ENCODE data around the gene ZNRF2.

The ZNRF2 gene

DNA sequence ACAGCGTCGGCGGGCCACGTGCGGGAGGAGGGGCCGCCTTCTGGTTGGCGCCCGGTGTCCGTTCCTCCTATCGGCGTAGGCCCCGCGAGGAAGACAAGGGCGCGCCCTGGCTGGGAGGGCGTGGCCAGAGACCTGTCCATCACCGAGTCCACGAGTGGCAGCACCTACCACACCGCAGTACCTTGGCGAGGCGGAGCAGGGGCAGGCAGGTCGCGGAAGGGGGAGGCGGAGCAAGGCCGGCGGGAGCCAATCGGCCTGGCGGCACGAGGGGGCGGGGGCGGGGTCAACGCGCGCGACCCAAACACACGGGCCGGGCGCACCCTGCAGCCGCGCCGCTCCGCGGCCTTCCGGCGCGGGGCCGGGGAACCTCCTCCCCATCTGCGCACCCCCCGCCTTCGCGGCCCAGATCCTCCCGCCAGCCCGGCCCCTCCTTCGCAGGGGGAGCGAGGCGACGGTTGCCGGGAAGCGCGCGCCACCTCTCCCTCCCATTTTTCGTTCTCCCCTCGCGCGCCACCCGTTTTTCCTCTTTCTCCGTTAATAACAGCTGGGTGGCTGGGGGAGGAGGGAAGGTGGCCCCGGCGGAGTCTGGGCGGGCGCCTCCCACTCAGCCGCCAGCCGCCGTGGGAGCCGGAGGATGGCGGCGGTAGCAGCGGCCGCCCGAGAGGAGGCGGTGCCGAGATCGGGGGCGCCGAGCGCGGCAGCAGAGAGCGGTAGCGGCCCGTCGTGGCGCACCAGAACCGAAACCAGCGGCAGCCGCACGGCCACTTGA is at the start of gene ZNRF2:
Gene ZNRF2, plus strand, starts transcription at position 300 of the 769 bp plus-strand sequence. CDS start 761 bp downstream, outside the sequence.
- DNase-seq (ENCODE audit: insufficient read length, low spot score): peak; percentile 99
- TF ChIP-seq POLR2A (IDR thresholded peaks at IDR 0.05; ENCODE audit: low read depth, low read length): peak; percentile 68
- FAIRE-seq: peak; percentile 97

DNA sequence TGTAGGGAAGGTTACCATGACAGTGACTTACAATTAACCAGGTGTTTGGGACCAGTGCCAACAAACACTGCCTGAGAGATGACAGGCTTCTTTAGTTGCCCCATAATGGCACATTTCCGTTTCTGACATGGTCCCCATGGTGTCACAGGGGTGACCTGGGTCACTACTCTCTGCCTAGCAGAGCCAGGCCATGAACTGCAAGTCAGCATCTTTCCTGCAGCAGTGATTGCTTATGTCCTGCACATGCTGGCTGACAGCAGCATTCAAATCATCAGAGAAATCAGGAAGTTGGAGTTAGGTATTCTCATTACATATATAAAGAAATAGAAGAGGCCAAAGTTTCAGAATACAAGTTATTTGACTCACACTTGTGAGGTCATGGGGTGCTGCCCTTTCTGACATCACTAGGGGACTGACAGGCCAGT is 47.1 kb upstream of the ZNRF2 start:
- DNase-seq (ENCODE audit: insufficient read length, low spot score) (no peak), FAIRE-seq (no peak)
- no peak for TF ChIP-seq POLR2A (IDR thresholded peaks at IDR 0.05; ENCODE audit: low read depth, low read length)

GRCh38 chr7:30238721-30239441 is 45.5 kb upstream of the ZNRF2 start:
- no peak for TF ChIP-seq POLR2A (IDR thresholded peaks at IDR 0.05; ENCODE audit: low read depth, low read length)
- no peak for FAIRE-seq
- DNase-seq (ENCODE audit: insufficient read length, low spot score): no peak

DNA sequence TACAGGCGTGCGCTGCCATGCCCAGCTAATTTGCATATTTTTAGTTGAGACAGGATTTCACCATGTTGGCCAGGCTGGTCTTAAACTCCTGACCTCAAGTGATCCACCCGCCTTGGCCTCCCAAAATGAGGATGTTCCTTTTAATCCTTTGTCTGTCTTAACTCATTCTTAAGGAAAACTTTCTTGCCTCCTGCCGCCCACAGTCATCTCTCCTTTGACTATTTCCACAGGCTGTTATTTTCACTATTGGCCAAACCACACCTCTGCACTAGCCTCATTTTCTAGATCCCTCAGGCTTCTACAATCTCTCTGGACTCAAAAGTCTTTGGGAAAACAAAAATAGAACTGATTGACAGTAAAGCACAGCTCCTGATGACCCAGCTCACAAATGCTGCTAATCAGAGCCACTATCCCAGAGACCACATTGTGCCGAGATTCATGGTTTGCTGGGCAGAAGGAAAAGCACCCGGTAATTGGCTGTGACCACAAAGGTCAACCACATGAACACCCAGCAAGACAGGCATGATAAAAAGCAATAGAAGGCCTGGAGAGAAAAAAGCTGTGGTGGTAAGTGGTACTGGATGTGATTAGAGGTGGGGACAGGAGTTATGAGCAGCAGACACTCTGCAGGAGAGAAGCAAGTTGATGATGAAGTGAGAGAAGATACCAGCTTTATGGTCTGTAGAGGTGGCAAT is 44.1 kb upstream of the ZNRF2 start:
- DNase-seq (ENCODE audit: insufficient read length, low spot score): no peak
- FAIRE-seq: no peak
- no peak for TF ChIP-seq POLR2A (IDR thresholded peaks at IDR 0.05; ENCODE audit: low read depth, low read length)

GRCh38 chr7:30241767-30242166 is 42.6 kb upstream of the ZNRF2 start:
- no peak for FAIRE-seq
- no peak for TF ChIP-seq POLR2A (IDR thresholded peaks at IDR 0.05; ENCODE audit: low read depth, low read length)
- DNase-seq (ENCODE audit: insufficient read length, low spot score): peak; percentile 39

DNA sequence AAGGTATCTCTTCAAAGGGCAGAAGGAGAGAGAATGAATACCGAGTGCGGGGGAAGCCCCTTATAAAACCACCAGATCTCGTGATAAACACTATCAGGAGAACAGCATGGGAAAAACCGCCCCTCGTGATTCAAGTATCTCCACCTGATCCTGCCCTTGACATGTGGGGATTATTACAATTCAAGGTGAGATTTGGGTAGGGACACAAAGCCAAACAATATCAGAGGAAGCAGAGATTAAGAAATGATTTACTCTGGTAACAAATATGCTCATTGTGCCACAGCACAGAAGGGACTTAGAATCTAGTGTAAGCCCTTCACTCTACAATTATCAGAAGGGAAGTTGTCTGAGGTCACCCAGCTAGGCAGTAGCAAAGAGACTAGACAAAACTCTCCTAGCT is 40.1 kb upstream of the ZNRF2 start:
- FAIRE-seq: no peak
- TF ChIP-seq POLR2A (IDR thresholded peaks at IDR 0.05; ENCODE audit: low read depth, low read length): no peak
- no peak for DNase-seq (ENCODE audit: insufficient read length, low spot score)

GRCh38 chr7:30245913-30246312 is 38.5 kb upstream of the ZNRF2 start:
- DNase-seq (ENCODE audit: insufficient read length, low spot score) (no peak), FAIRE-seq (no peak)
- no peak for TF ChIP-seq POLR2A (IDR thresholded peaks at IDR 0.05; ENCODE audit: low read depth, low read length)

DNA sequence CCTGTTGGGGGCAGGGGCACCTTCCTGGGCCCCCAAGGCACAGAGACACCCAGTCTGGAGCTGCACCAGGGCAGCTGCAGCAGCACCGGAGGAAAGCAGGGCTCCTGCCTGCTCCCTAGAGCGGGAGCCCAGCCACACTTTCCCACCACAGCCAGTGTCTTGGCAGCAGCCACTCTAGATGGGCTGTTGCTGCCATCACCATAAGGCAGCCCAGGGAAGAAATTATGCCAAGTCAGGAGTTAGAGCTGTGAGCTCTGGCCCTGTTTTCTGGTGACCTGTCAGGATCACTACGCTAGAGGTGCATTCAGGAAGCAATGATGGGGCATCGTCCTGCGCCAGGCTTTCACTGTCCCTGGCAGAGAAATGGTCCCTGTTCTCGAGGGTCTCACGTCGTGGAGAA is 38.0 kb upstream of the ZNRF2 start:
- no peak for TF ChIP-seq POLR2A (IDR thresholded peaks at IDR 0.05; ENCODE audit: low read depth, low read length)
- FAIRE-seq: no peak
- no peak for DNase-seq (ENCODE audit: insufficient read length, low spot score)

DNA sequence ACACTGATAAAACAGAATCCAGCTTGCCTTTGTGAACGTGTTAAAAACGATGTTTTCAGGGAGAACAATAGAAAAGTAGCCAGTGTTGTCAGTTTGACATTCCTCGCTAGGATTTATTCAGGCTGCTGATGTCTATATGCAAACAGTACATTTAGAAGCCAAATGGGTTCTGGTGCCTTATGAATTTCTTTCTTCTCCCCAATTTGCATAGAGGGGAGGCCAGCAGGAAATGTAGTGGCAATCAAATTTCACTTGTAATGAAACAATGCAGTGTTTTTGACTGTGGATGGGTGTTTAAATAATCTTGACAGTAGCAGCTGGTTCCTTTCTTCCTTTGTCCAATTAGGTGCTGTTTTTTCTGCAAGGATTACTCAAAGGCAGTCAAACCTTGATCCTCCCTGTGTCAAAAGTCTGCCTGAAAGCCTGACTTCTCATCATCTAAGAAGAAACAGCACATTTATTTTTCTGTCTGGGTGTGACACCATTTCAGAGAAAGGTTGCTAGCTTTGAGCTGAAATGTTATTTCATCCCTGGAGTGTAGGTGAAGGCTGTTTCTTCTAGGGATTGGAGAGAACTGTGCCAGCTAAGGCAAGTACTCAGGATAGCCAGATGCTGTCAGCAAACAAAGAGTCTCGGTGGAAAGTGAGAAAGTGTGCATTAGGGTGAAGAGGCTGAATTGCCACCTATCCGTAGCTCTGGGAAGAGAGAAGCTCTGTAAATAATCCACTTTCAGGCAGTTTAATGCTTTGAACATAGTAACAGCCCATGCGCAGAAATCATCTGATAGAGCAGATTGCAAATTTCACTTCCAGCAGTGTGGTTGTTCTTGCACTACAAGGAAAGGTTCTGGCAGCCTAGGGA is 36.6 kb upstream of the ZNRF2 start:
- no peak for DNase-seq (ENCODE audit: insufficient read length, low spot score)
- no peak for TF ChIP-seq POLR2A (IDR thresholded peaks at IDR 0.05; ENCODE audit: low read depth, low read length)

GRCh38 chr7:30249316-30249715 is 35.1 kb upstream of the ZNRF2 start:
- TF ChIP-seq POLR2A (IDR thresholded peaks at IDR 0.05; ENCODE audit: low read depth, low read length): no peak
- DNase-seq (ENCODE audit: insufficient read length, low spot score): no peak
- no peak for FAIRE-seq

More for the DNA sequence above, 36.6 kb upstream of the ZNRF2 start:
- FAIRE-seq: no peak

- FAIRE-seq: no peak
- TF ChIP-seq POLR2A (IDR thresholded peaks at IDR 0.05; ENCODE audit: low read depth, low read length): no peak
- DNase-seq (ENCODE audit: insufficient read length, low spot score): no peak
Measured at GRCh38 chr7:30249986-30250774, 34.2 kb upstream of the ZNRF2 start.

- TF ChIP-seq POLR2A (IDR thresholded peaks at IDR 0.05; ENCODE audit: low read depth, low read length): no peak
- DNase-seq (ENCODE audit: insufficient read length, low spot score) (no peak), FAIRE-seq (no peak)
Measured at GRCh38 chr7:30251708-30252329, 32.6 kb upstream of the ZNRF2 start.

Measured in H54 (cell line).